MCF 10A (cell line): ENCODE data around the gene HHLA2. TPM values are rescaled to one million over a fixed set of nuclear protein-coding genes. Genes with fewer than 3 reads are reported as not detected.

Source experiments
- BruUV-seq: library from RNA; stranded (reverse); fragments of 400-500 nt; replicated peaks from 2 replicates; lab custom pipeline; 2021; lab: Mats Ljungman, UMichigan
- CTCF ChIA-PET: fragments of 300-600 bp; sonication (Branson Sonifier 250); formaldehyde crosslinking; extraction: SDS; loops from one replicate; lab custom pipeline; 2021; ENCODE audit warnings: antibody characterized with exemption, inconsistent platforms; lab: Yijun Ruan, JAX
- POLR2A ChIA-PET: fragments of 300-600, 350-650 bp; sonication (Branson Sonifier 250); formaldehyde crosslinking; extraction: SDS; loops from one replicate; lab custom pipeline; 2020; ENCODE audit warnings: antibody characterized with exemption, inconsistent platforms; lab: Yijun Ruan, JAX
- DNase-seq: peaks from one replicate; pipeline ENCODE4 v3.0.0-alpha.2; 2018; ENCODE audit not compliant: unreplicated experiment
- H3K27ac Mint-ChIP-seq: one replicate; pipeline ENCODE4 v1.8.0; 2022; ENCODE audit warnings: mild to moderate bottlenecking, low read depth, mixed read lengths; ENCODE audit not compliant: unreplicated experiment
- H3K27me3 Mint-ChIP-seq: one replicate; pipeline ENCODE4 v1.8.0; 2022; ENCODE audit warnings: mixed read lengths; ENCODE audit not compliant: insufficient read depth, unreplicated experiment
- H3K36me3 Mint-ChIP-seq: one replicate; pipeline ENCODE4 v1.8.0; 2022; ENCODE audit warnings: mild to moderate bottlenecking, moderate library complexity, mixed read lengths; ENCODE audit not compliant: insufficient read depth, unreplicated experiment
- H3K4me1 Mint-ChIP-seq: one replicate; pipeline ENCODE4 v1.8.0; 2022; ENCODE audit warnings: mixed read lengths; ENCODE audit not compliant: insufficient read depth, unreplicated experiment
- H3K4me3 Mint-ChIP-seq: one replicate; pipeline ENCODE4 v1.8.0; 2022; ENCODE audit warnings: mild to moderate bottlenecking, moderate library complexity, mixed read lengths; ENCODE audit not compliant: unreplicated experiment
- H3K9me3 Mint-ChIP-seq: one replicate; pipeline ENCODE4 v1.8.0; 2022; ENCODE audit warnings: mixed read lengths; ENCODE audit not compliant: unreplicated experiment
- CTCF ChIP-seq: fragments of 200-600 bp; IDR thresholded peaks from one replicate; pipeline ENCODE4 v1.8.0; 2022; ENCODE audit warnings: antibody characterized with exemption, mild to moderate bottlenecking; ENCODE audit not compliant: unreplicated experiment
- intact Hi-C: fragments of 100-400 bp; cut with micrococcal nuclease; formaldehyde crosslinking; loops from 2 replicates; pipeline ENCODE4 v1.14.1; 2022
- total RNA-seq: library from RNA; stranded (reverse); gene quantifications from 2 replicates; pipeline ENCODE4 v1.2.3, GENCODE V29; 2022

HHLA2 gene
- total RNA-seq, 1 experiment from 2014 or later = not detected

GRCh38 chr3:108391917-108392593 lies 95.7 kb downstream of the HHLA2 start:
- Mint-ChIP-seq H3K4me1 (peaks cover 12% of the 10 kb centered on the region), H3K36me3 (no peaks in the 10 kb centered on the region), H3K27ac (peak overlapping the region; percentile 63), H3K9me3 (no peaks in the 10 kb centered on the region), H3K27me3 (no peaks in the 10 kb centered on the region), H3K4me3 (no peak overlapping the region)
- intact Hi-C loops = no loop called here
- TF ChIP-seq CTCF = no peak
- ChIA-PET POLR2A (interaction anchor here (1.3 to 1.4 kb wide), 2 partner anchors 169 to 302 kb away, joined by 4 read pairs; partner anchors contain the start of gene IFT57), CTCF (interaction anchor here (1.6 to 2.4 kb wide), 2 partner anchors 13 to 15 kb away, joined by 3 to 13 read pairs; no protein-coding TSS in a partner anchor)
- DNase-seq = peak; percentile 75
- no TSS peak for BruUV-seq

GRCh38 chr3:108393128-108393900 lies 97.0 kb downstream of the HHLA2 start:
- Mint-ChIP-seq H3K27ac (no peak overlapping the region), H3K4me1 (peaks cover 12% of the 10 kb centered on the region), H3K9me3 (no peaks in the 10 kb centered on the region), H3K27me3 (no peaks in the 10 kb centered on the region), H3K4me3 (no peak overlapping the region), H3K36me3 (no peaks in the 10 kb centered on the region)
- no TSS peak for BruUV-seq
- no peak for DNase-seq
- CTCF ChIA-PET = interaction anchor here (0.7 to 2.4 kb wide), 4 partner anchors 12 to 612 kb away, joined by 3 to 13 read pairs (median 4); no protein-coding TSS in a partner anchor
- POLR2A ChIA-PET = interaction anchor here (0.6 to 1.4 kb wide), 3 partner anchors 171 to 303 kb away, joined by 4 to 5 read pairs (median 4); partner anchors contain the start of gene IFT57
- no peak for TF ChIP-seq CTCF
- intact Hi-C loops = no loop called here

GRCh38 chr3:108394016-108394415 lies 97.7 kb downstream of the HHLA2 start:
- peaks cover 12% of the 10 kb centered on the region for H3K4me1 Mint-ChIP-seq
- no peak overlapping the region for H3K27ac Mint-ChIP-seq
- H3K36me3 Mint-ChIP-seq = no peaks in the 10 kb centered on the region
- H3K4me3 Mint-ChIP-seq = no peak overlapping the region
- BruUV-seq = no TSS peak
- no peaks in the 10 kb centered on the region for H3K27me3 Mint-ChIP-seq
- no peak for DNase-seq
- TF ChIP-seq CTCF = no peak
- H3K9me3 Mint-ChIP-seq = no peaks in the 10 kb centered on the region
- CTCF ChIA-PET = interaction anchor here (0.7 to 2.4 kb wide), 2 partner anchors 11 to 613 kb away, joined by 3 to 13 read pairs; no protein-coding TSS in a partner anchor
- POLR2A ChIA-PET = interaction anchor here (0.6 kb wide), 1 partner anchor 205 kb away, joined by 5 read pairs; no protein-coding TSS in a partner anchor
- intact Hi-C loops = no loop called here

GRCh38 chr3:108394563-108394962 lies 98.2 kb downstream of the HHLA2 start:
- Mint-ChIP-seq H3K27ac (no peak overlapping the region), H3K36me3 (no peaks in the 10 kb centered on the region), H3K27me3 (no peaks in the 10 kb centered on the region), H3K4me1 (peaks cover 12% of the 10 kb centered on the region), H3K9me3 (no peaks in the 10 kb centered on the region), H3K4me3 (no peak overlapping the region)
- ChIA-PET POLR2A (no interaction called here), CTCF (no interaction called here)
- intact Hi-C loops = no loop called here
- BruUV-seq = no TSS peak
- no peak for TF ChIP-seq CTCF
- DNase-seq = no peak
